Fibroblast of pulmonary artery (primary cell): ENCODE measurements around the gene ATP6V0C.
"Not testable (repeated sequence)": the region's sequence is repeated elsewhere in the genome, so short reads cannot be mapped to it uniquely, and the experiment has no call there.

Source experiments
- DNase-seq: peaks from one replicate; pipeline ENCODE4 v3.0.0-alpha.2; 2010; ENCODE audit warnings: low read depth
- H3K4me3 ChIP-seq: replicated peaks from 2 replicates; pipeline ENCODE4 v1.5.1; 2011; ENCODE audit warnings: low read depth, mild to moderate bottlenecking, control low read depth, low read length, moderate library complexity
- CTCF ChIP-seq: IDR thresholded peaks from 2 replicates; pipeline ENCODE4 v1.5.1; 2011; ENCODE audit warnings: mild to moderate bottlenecking, control low read depth, low read length, inconsistent platforms; ENCODE audit errors: missing control alignments

ATP6V0C gene

GRCh38 chr16:2476345-2476720 lies 37.4 kb upstream of the ATP6V0C start:
- no peak overlapping the region for H3K4me3 ChIP-seq
- no peak for DNase-seq
- no peak for TF ChIP-seq CTCF

GRCh38 chr16:2476741-2477140 lies 37.0 kb upstream of the ATP6V0C start:
- H3K4me3 ChIP-seq = no peak overlapping the region
- TF ChIP-seq CTCF = no peak
- DNase-seq = no peak

- no peak for TF ChIP-seq CTCF
- no peak for DNase-seq
- no peak overlapping the region for H3K4me3 ChIP-seq
These were observed 36.4 kb upstream of the ATP6V0C start for GRCh38 chr16:2477327-2477726.

- no peak for TF ChIP-seq CTCF
- H3K4me3 ChIP-seq = no peak overlapping the region
These were observed 35.5 kb upstream of the ATP6V0C start for GRCh38 chr16:2478279-2478678.

GRCh38 chr16:2479996-2480395 lies 33.8 kb upstream of the ATP6V0C start:
- not testable (repeated sequence) for DNase-seq, H3K4me3 ChIP-seq

More at GRCh38 chr16:2478279-2478678, 35.5 kb upstream of the ATP6V0C start:
- no peak for DNase-seq

GRCh38 chr16:2480948-2481347 lies 32.8 kb upstream of the ATP6V0C start:
- DNase-seq = no peak
- H3K4me3 ChIP-seq = no peak overlapping the region
- TF ChIP-seq CTCF = no peak

GRCh38 chr16:2481676-2482075 lies 32.1 kb upstream of the ATP6V0C start:
- DNase-seq = no peak
- H3K4me3 ChIP-seq = no peak overlapping the region
- no peak for TF ChIP-seq CTCF

- no peak overlapping the region for H3K4me3 ChIP-seq
- no peak for TF ChIP-seq CTCF
- no peak for DNase-seq
These were observed 31.5 kb upstream of the ATP6V0C start for GRCh38 chr16:2482249-2482648.
